Esophagus squamous epithelium (tissue), 5 donors: Measurements from ENCODE around the gene FGF4. TPM values are rescaled to one million over a fixed set of nuclear protein-coding genes. Genes with fewer than 3 reads are reported as not detected.

Experiments
- DNase-seq: peaks from one replicate; lab custom pipeline; 2025; lab: John Stamatoyannopoulos, UW
- H3K27ac ChIP-seq, 4 donors: fragments of 200-600 bp; sonication (generic); one replicate each; pipeline ENCODE4 v1.5.1; 2016 to 2019; ENCODE audit warnings: mild to moderate bottlenecking in 1 of 4
- H3K27me3 ChIP-seq, 4 donors: fragments of 200-600 bp; sonication (generic); 1 replicate in 3 of 4; 2 replicates in 1 of 4; pipeline versions ENCODE4 v1.5.1 to v1.6.0; 2017 to 2021; ENCODE audit warnings: antibody characterized with exemption in 1 of 4
- H3K36me3 ChIP-seq, 3 donors: fragments of 200-600 bp; sonication (generic); one replicate each; pipeline ENCODE4 v1.5.1; 2016 to 2019
- H3K4me1 ChIP-seq, 3 donors: fragments of 200-600 bp; sonication (generic); one replicate each; pipeline ENCODE4 v1.5.1; 2017 to 2019
- H3K4me3 ChIP-seq, 4 donors: fragments of 200-600 bp; sonication (generic); 1 replicate in 3 of 4; 2 replicates in 1 of 4; pipeline ENCODE4 v1.5.1; 2016 to 2019; ENCODE audit warnings: mild to moderate bottlenecking in 2 of 4, moderate library complexity in 1 of 4
- H3K9me3 ChIP-seq, 3 donors: fragments of 200-600 bp; sonication (generic); one replicate each; pipeline ENCODE4 v1.5.1; 2016 to 2019
- CTCF ChIP-seq, 6 experiments: fragments of 450-650 bp in 4 of 6; fragments of 200-600 bp in 2 of 6; sonication (generic) in 2 of 6; IDR thresholded peaks; one replicate each; pipeline ENCODE4 v1.5.1; 2016 to 2019; ENCODE audit warnings: antibody characterized with exemption in 6 of 6, mild to moderate bottlenecking in 4 of 6, moderate library complexity in 4 of 6
- POLR2A ChIP-seq, 4 donors: fragments of 450-650 bp; IDR thresholded peaks; one replicate each; pipeline ENCODE4 v1.6.1; 2017; ENCODE audit warnings: antibody characterized with exemption in 4 of 4, mild to moderate bottlenecking in 4 of 4, moderate library complexity in 3 of 4
- WGBS, 2 donors: methylation state at CpG; one replicate each; pipeline ENCODE4 v1.1.5; 2018; 5-methylcytosine and 5-hydroxymethylcytosine counted together
- intact Hi-C: fragments of 100-400 bp; cut with DNase I; formaldehyde crosslinking; loops from one replicate; pipeline ENCODE4 v1.15.0; 2022
- total RNA-seq, 4 donors: library from RNA; depleted of rRNA; stranded (reverse); fragments of >200 nt; gene quantifications; one replicate each; pipeline ENCODE4 v1.1.0, GENCODE V29; 2016
- donor health status: DM: yes; HTN: yes; CAD: no.

The FGF4 gene
- total RNA-seq, 4 donors from 2014 or later, result not detected

GRCh38 chr11:69816671-69817070 is 41.5 kb upstream of the FGF4 start:
- peaks cover 17 to 100% (median 23%) of the 10 kb centered on the region in 4 donors for H3K27me3 ChIP-seq
- H3K27ac ChIP-seq, result no peak overlapping the region
- DNase-seq, result no peak
- intact Hi-C loops, result no loop called here
- H3K4me3 ChIP-seq, result no peak overlapping the region
- TF ChIP-seq CTCF (IDR thresholded peaks at IDR 0.05) (no peak), POLR2A (IDR thresholded peaks at IDR 0.05) (no peak)
- H3K36me3 ChIP-seq, result no peaks in the 10 kb centered on the region
- 28 to 53% methylated on average over 3 to 4 of the region's 12 CpGs for WGBS, 2 donors
- H3K9me3 ChIP-seq, result no peaks in the 10 kb centered on the region
- H3K4me1 ChIP-seq, result peaks cover 0 to 18% (median 9%) of the 10 kb centered on the region in 3 donors

- Histone ChIP-seq H3K27ac (no peak overlapping the region), H3K9me3 (no peaks in the 10 kb centered on the region), H3K27me3 (peaks cover 17 to 100% (median 23%) of the 10 kb centered on the region in 4 donors), H3K4me3 (no peak overlapping the region), H3K4me1 (peaks cover 0 to 18% (median 9%) of the 10 kb centered on the region in 3 donors), H3K36me3 (no peaks in the 10 kb centered on the region)
- intact Hi-C loops, result no loop called here
- DNase-seq, result no peak
- 73 to 85% methylated on average over 3 to 4 of the region's 13 CpGs for WGBS, 2 donors
- TF ChIP-seq CTCF (IDR thresholded peaks at IDR 0.05), result no peak
- TF ChIP-seq POLR2A (IDR thresholded peaks at IDR 0.05), result no peak
These were observed 40.8 kb upstream of the FGF4 start for GRCh38 chr11:69815973-69816372.

- H3K4me3 ChIP-seq, result no peak overlapping the region
- no peaks in the 10 kb centered on the region for H3K9me3 ChIP-seq
- no peaks in the 10 kb centered on the region for H3K36me3 ChIP-seq
- H3K27me3 ChIP-seq, result peaks cover 17 to 100% (median 21%) of the 10 kb centered on the region in 4 donors
- H3K27ac ChIP-seq, result no peak overlapping the region
- peaks cover 0 to 18% (median 9%) of the 10 kb centered on the region in 3 donors for H3K4me1 ChIP-seq
- DNase-seq, result no peak
- no peak for TF ChIP-seq CTCF (IDR thresholded peaks at IDR 0.05)
- no peak for TF ChIP-seq POLR2A (IDR thresholded peaks at IDR 0.05)
- intact Hi-C loops, result no loop called here
These were observed 39.8 kb upstream of the FGF4 start for GRCh38 chr11:69814902-69815301.

GRCh38 chr11:69814411-69814810 is 39.3 kb upstream of the FGF4 start:
- peaks cover 15 to 100% (median 19%) of the 10 kb centered on the region in 4 donors for H3K27me3 ChIP-seq
- intact Hi-C loops, result no loop called here
- no peaks in the 10 kb centered on the region for H3K36me3 ChIP-seq
- H3K27ac ChIP-seq, result no peak overlapping the region
- no peak for TF ChIP-seq CTCF (IDR thresholded peaks at IDR 0.05)
- no peak for TF ChIP-seq POLR2A (IDR thresholded peaks at IDR 0.05)
- peaks cover 0 to 18% (median 9%) of the 10 kb centered on the region in 3 donors for H3K4me1 ChIP-seq
- no peak overlapping the region for H3K4me3 ChIP-seq
- WGBS, 2 donors, result 82 to 87% methylated on average over 3 to 7 of the region's 7 CpGs
- no peak for DNase-seq
- no peaks in the 10 kb centered on the region for H3K9me3 ChIP-seq

- Histone ChIP-seq H3K36me3 (no peaks in the 10 kb centered on the region), H3K4me1 (peaks cover 0 to 18% (median 9%) of the 10 kb centered on the region in 3 donors), H3K27me3 (peaks cover 14 to 100% (median 17%) of the 10 kb centered on the region in 4 donors), H3K4me3 (no peak overlapping the region), H3K27ac (no peak overlapping the region), H3K9me3 (no peaks in the 10 kb centered on the region)
- WGBS, 2 donors, result 79 to 88% methylated on average over 2 of the region's 2 CpGs
- DNase-seq, result no peak
- no peak for TF ChIP-seq CTCF (IDR thresholded peaks at IDR 0.05)
- no peak for TF ChIP-seq POLR2A (IDR thresholded peaks at IDR 0.05)
- intact Hi-C loops, result no loop called here
These were observed 38.7 kb upstream of the FGF4 start for GRCh38 chr11:69813839-69814238.
